ENCODE data around the gene NHSL1. TPM values are rescaled to one million over a fixed set of nuclear protein-coding genes. Genes with fewer than 3 reads are reported as not detected.

NHSL1 gene
- total and polyA plus RNA-seq, 9 of the 15 experiments (the other 6 are each of a cell fraction or from before 2014, with no cell fraction given), result 0.09 to 0.20 TPM; not detected in 7

- Histone ChIP-seq H3K4me1 (replicated peaks in 1 of 2; ENCODE audit: control insufficient read depth in 2 of 2, insufficient read depth in 2 of 2, low read length in 2 of 2) (no peaks in the 10 kb centered on the region), H3K9me1 (ENCODE audit: control insufficient read depth, insufficient read depth, low read length) (no peaks in the 10 kb centered on the region), H3K4me2 (ENCODE audit: insufficient read depth, low read length) (no peak overlapping the region), H3K4me3 (no peak overlapping the region), H3K9ac (ENCODE audit: insufficient read depth in 1 of 2, low read depth in 2 of 2, low read length in 2 of 2) (no peak overlapping the region), H3K27me3 (ENCODE audit: control insufficient read depth in 2 of 2, insufficient read depth in 2 of 2, low read length in 2 of 2) (peaks cover 0 to 6% of the 10 kb centered on the region in 2 experiments; a peak in 2 of 5 replicates), H3K27ac (ENCODE audit: extremely low read depth, low read depth, low read length) (no peak overlapping the region), H3K9me3 (replicated peaks; ENCODE audit: control insufficient read depth, insufficient read depth, low read depth, low read length) (no peaks in the 10 kb centered on the region), H4K20me1 (replicated peaks; ENCODE audit: control insufficient read depth, insufficient read depth, low read length) (no peaks in the 10 kb centered on the region), H3K79me2 (ENCODE audit: control insufficient read depth, insufficient read depth, low read length) (no peaks in the 10 kb centered on the region), H2AFZ (ENCODE audit: low read depth, low read length) (no peak overlapping the region), H3K36me3 (ENCODE audit: control insufficient read depth, insufficient read depth, low read length) (no peaks in the 10 kb centered on the region)
- in situ Hi-C loops (cut with MboI), result no loop called here
- TF ChIP-seq RAD21 (CRISPR knock-in tag; conservative IDR thresholded peaks at IDR 0.05 in 1 of 2, IDR thresholded peaks at IDR 0.05 in 1 of 2) (no peak), SRF (CRISPR knock-in tag; IDR thresholded peaks at IDR 0.05) (no peak), DIDO1 (tag; IDR thresholded peaks at IDR 0.05; ENCODE audit: low read depth) (no peak), ZNF232 (CRISPR knock-in tag; IDR thresholded peaks at IDR 0.05) (no peak), HOXB6 (CRISPR knock-in tag; IDR thresholded peaks at IDR 0.05; ENCODE audit: borderline replicate concordance) (no peak), ZNF395 (CRISPR knock-in tag; IDR thresholded peaks at IDR 0.05) (no peak), CSDE1 (IDR thresholded peaks at IDR 0.05) (no peak), TAF1 (IDR thresholded peaks at IDR 0.05; ENCODE audit: control insufficient read depth, extremely low read depth, insufficient read depth, low read length, severe bottlenecking) (no peak), MTF1 (CRISPR knock-in tag; IDR thresholded peaks at IDR 0.05; ENCODE audit: borderline replicate concordance) (no peak)
- TF ChIP-seq, protein P1, sequence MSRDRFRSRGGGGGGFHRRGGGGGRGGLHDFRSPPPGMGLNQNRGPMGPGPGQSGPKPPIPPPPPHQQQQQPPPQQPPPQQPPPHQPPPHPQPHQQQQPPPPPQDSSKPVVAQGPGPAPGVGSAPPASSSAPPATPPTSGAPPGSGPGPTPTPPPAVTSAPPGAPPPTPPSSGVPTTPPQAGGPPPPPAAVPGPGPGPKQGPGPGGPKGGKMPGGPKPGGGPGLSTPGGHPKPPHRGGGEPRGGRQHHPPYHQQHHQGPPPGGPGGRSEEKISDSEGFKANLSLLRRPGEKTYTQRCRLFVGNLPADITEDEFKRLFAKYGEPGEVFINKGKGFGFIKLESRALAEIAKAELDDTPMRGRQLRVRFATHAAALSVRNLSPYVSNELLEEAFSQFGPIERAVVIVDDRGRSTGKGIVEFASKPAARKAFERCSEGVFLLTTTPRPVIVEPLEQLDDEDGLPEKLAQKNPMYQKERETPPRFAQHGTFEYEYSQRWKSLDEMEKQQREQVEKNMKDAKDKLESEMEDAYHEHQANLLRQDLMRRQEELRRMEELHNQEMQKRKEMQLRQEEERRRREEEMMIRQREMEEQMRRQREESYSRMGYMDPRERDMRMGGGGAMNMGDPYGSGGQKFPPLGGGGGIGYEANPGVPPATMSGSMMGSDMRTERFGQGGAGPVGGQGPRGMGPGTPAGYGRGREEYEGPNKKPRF (IDR thresholded peaks at IDR 0.05; ENCODE audit: low read depth, low read length), result no peak
- TF ChIP-seq, protein P2, sequence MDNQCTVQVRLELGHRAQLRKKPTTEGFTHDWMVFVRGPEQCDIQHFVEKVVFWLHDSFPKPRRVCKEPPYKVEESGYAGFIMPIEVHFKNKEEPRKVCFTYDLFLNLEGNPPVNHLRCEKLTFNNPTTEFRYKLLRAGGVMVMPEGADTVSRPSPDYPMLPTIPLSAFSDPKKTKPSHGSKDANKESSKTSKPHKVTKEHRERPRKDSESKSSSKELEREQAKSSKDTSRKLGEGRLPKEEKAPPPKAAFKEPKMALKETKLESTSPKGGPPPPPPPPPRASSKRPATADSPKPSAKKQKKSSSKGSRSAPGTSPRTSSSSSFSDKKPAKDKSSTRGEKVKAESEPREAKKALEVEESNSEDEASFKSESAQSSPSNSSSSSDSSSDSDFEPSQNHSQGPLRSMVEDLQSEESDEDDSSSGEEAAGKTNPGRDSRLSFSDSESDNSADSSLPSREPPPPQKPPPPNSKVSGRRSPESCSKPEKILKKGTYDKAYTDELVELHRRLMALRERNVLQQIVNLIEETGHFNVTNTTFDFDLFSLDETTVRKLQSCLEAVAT (IDR thresholded peaks at IDR 0.05), result no peak
- POLR2A ChIA-PET, result no interaction called here
- DNase-seq (ENCODE audit: extremely low read depth in 1 of 4, low spot score in 3 of 4) (no peak), ATAC-seq (no peak), FAIRE-seq (no peak)
- no TSS peak for BruUV-seq (replicated peaks)
- CTCF ChIA-PET (ENCODE audit: low intra/inter-chr PET ratio), result interaction anchor here (1.4 to 1.6 kb wide), 2 partner anchors 393 kb away, joined by 3 to 10 read pairs; no protein-coding TSS in a partner anchor
- intact Hi-C loops (cut with micrococcal nuclease), result no loop called here
- 0% methylated on average over 2 of the region's 2 CpGs for WGBS (ENCODE audit: insufficient coverage, low coverage, missing lambda C conversion rate)
These were observed 9.3 kb upstream of the NHSL1 start for GRCh38 chr6:138508676-138508988.

Measured in K562 (cell line).